ENCODE results near the gene EIF4G2. TPM values are rescaled to one million over a fixed set of nuclear protein-coding genes. Genes with fewer than 3 reads are reported as not detected.

Gene EIF4G2
- total RNA-seq, 1 experiment from 2014 or later: 999 TPM

DNA sequence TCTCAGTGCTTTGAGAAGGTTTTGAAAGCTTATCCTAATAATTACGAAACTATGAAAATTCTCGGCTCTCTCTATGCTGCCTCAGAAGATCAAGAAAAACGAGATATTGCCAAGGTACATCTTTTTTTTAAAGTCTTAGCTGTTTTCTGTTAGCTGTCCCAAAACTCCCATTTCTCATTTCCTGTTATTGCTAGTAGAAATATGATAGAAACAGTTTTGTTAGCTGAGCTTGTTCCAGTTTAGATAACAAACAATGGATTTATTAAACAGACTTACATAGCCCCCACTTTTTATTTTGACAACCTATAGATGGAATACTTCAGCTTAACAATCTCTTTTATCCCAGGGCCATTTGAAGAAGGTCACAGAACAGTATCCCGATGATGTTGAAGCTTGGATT is 45.0 kb downstream of the EIF4G2 start:
- no peak overlapping the region for H3K9ac ChIP-seq (ENCODE audit: low read length)
- POLR2A ChIA-PET (ENCODE audit: unreplicated experiment): no interaction called here
- no peaks in the 10 kb centered on the region for H3K27me3 ChIP-seq (ENCODE audit: low read length)
- H3F3A ChIP-seq (ENCODE audit: low read length, unreplicated experiment): no peaks in the 10 kb centered on the region
- no peak for ATAC-seq
- no peak for DNase-seq
- TF ChIP-seq EZH2phosphoT487 (IDR thresholded peaks at IDR 0.05; ENCODE audit: borderline replicate concordance, low read length): no peak
- no peak for TF ChIP-seq EZH2 (IDR thresholded peaks at IDR 0.05; ENCODE audit: low read length, unreplicated experiment)
- TF ChIP-seq, protein P1, sequence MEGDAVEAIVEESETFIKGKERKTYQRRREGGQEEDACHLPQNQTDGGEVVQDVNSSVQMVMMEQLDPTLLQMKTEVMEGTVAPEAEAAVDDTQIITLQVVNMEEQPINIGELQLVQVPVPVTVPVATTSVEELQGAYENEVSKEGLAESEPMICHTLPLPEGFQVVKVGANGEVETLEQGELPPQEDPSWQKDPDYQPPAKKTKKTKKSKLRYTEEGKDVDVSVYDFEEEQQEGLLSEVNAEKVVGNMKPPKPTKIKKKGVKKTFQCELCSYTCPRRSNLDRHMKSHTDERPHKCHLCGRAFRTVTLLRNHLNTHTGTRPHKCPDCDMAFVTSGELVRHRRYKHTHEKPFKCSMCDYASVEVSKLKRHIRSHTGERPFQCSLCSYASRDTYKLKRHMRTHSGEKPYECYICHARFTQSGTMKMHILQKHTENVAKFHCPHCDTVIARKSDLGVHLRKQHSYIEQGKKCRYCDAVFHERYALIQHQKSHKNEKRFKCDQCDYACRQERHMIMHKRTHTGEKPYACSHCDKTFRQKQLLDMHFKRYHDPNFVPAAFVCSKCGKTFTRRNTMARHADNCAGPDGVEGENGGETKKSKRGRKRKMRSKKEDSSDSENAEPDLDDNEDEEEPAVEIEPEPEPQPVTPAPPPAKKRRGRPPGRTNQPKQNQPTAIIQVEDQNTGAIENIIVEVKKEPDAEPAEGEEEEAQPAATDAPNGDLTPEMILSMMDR (conservative IDR thresholded peaks at IDR 0.05; ENCODE audit: low read depth, low read length): no peak
- H3K4me3 ChIP-seq (ENCODE audit: low read length): no peak overlapping the region
- no peaks in the 10 kb centered on the region for H4K20me1 ChIP-seq (ENCODE audit: low read length)
- intact Hi-C loops (cut with micrococcal nuclease): no loop called here
- H3K36me3 ChIP-seq (ENCODE audit: low read depth, low read length): peaks cover 41% of the 10 kb centered on the region
- no peaks in the 10 kb centered on the region for H3K9me3 ChIP-seq (ENCODE audit: low read length)
- no peaks in the 10 kb centered on the region for H3K79me2 ChIP-seq (ENCODE audit: low read length)
- H3K27ac ChIP-seq (ENCODE audit: low read length): no peak overlapping the region
- CTCF ChIA-PET: no interaction called here
- no peaks in the 10 kb centered on the region for H3K4me1 ChIP-seq (ENCODE audit: insufficient read depth, low read length)
- no TSS peak for BruUV-seq (replicated peaks)
- no peak overlapping the region for H3K4me2 ChIP-seq (ENCODE audit: low read length)
- H2AFZ ChIP-seq (ENCODE audit: low read length): no peak overlapping the region
- no peaks in the 10 kb centered on the region for H3K9me2 ChIP-seq (replicated peaks; ENCODE audit: low read length)

DNA sequence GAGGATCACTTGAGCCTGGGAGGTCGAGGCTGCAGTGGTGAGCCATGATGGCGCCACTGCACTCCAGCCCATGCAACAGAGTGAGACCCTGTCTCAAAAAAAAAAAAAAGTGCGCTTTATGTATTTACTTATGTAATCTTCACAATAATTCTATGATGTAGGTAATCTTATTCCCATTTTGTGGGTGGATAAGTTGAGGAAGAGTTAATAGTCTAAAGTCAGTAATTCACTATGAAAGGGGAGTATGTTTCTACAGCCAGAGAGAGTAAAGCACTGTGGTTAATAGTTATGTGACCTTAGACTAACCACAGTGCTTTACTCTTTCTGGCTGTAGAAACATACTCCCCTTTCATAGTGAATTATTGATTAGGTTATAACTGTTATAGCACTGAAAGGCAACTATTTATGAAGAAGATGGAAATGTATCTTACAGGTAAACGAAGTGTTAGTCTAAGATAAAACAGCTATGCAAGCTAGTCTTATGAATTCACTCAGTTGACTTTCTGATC is 45.8 kb downstream of the EIF4G2 start:
- H3K4me3 ChIP-seq (ENCODE audit: low read length): no peak overlapping the region

DNA sequence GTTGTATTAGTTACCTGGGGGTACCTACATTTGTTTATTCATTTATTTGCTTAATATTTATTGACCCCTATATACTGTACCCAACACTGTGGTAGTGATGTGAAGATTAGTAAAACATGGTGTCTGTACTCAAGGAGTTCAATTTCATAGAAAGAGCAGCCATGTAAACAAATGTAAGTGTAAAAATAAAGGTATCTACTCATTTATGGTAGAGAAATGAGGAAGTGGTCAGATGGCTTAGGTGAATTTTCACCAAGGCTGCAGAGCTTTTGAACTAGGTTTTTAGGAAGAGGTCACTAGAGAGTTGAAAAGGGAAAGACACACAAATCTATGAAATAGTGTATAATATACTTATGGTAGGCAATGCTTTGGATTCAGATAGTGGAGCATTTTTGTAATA is 46.5 kb downstream of the EIF4G2 start:
- Histone ChIP-seq H3K9ac (ENCODE audit: low read length) (no peak overlapping the region), H3K36me3 (ENCODE audit: low read depth, low read length) (peaks cover 46% of the 10 kb centered on the region), H3K4me2 (ENCODE audit: low read length) (no peak overlapping the region), H3K27me3 (ENCODE audit: low read length) (no peaks in the 10 kb centered on the region), H2AFZ (ENCODE audit: low read length) (no peak overlapping the region), H3K9me3 (ENCODE audit: low read length) (no peaks in the 10 kb centered on the region), H3K4me1 (ENCODE audit: insufficient read depth, low read length) (no peaks in the 10 kb centered on the region), H3F3A (ENCODE audit: low read length, unreplicated experiment) (no peaks in the 10 kb centered on the region), H4K20me1 (ENCODE audit: low read length) (no peaks in the 10 kb centered on the region), H3K79me2 (ENCODE audit: low read length) (no peaks in the 10 kb centered on the region), H3K4me3 (ENCODE audit: low read length) (no peak overlapping the region), H3K9me2 (replicated peaks; ENCODE audit: low read length) (no peaks in the 10 kb centered on the region), H3K27ac (ENCODE audit: low read length) (no peak overlapping the region)
- no peak for ATAC-seq
- intact Hi-C loops (cut with micrococcal nuclease): no loop called here
- TF ChIP-seq, protein P1 (conservative IDR thresholded peaks at IDR 0.05; ENCODE audit: low read depth, low read length): no peak
- TF ChIP-seq EZH2 (IDR thresholded peaks at IDR 0.05; ENCODE audit: low read length, unreplicated experiment): no peak
- no peak for TF ChIP-seq EZH2phosphoT487 (IDR thresholded peaks at IDR 0.05; ENCODE audit: borderline replicate concordance, low read length)
- no TSS peak for BruUV-seq (replicated peaks)
- CTCF ChIA-PET: no interaction called here
- no peak for DNase-seq
- POLR2A ChIA-PET (ENCODE audit: unreplicated experiment): no interaction called here

More for the DNA sequence above, 45.8 kb downstream of the EIF4G2 start:
- TF ChIP-seq, protein P1 (conservative IDR thresholded peaks at IDR 0.05; ENCODE audit: low read depth, low read length): no peak
- TF ChIP-seq EZH2phosphoT487 (IDR thresholded peaks at IDR 0.05; ENCODE audit: borderline replicate concordance, low read length) (no peak), EZH2 (IDR thresholded peaks at IDR 0.05; ENCODE audit: low read length, unreplicated experiment) (no peak)
- Histone ChIP-seq H3K36me3 (ENCODE audit: low read depth, low read length) (peaks cover 43% of the 10 kb centered on the region), H3K9ac (ENCODE audit: low read length) (no peak overlapping the region), H3K4me2 (ENCODE audit: low read length) (no peak overlapping the region), H3K27ac (ENCODE audit: low read length) (no peak overlapping the region), H3K27me3 (ENCODE audit: low read length) (no peaks in the 10 kb centered on the region), H3K79me2 (ENCODE audit: low read length) (no peaks in the 10 kb centered on the region), H4K20me1 (ENCODE audit: low read length) (no peaks in the 10 kb centered on the region), H2AFZ (ENCODE audit: low read length) (no peak overlapping the region), H3K9me3 (ENCODE audit: low read length) (no peaks in the 10 kb centered on the region), H3K4me1 (ENCODE audit: insufficient read depth, low read length) (no peaks in the 10 kb centered on the region), H3F3A (ENCODE audit: low read length, unreplicated experiment) (no peaks in the 10 kb centered on the region), H3K9me2 (replicated peaks; ENCODE audit: low read length) (no peaks in the 10 kb centered on the region)
- DNase-seq (no peak), ATAC-seq (no peak)
- BruUV-seq (replicated peaks): no TSS peak
- CTCF ChIA-PET: no interaction called here
- intact Hi-C loops (cut with micrococcal nuclease): no loop called here
- POLR2A ChIA-PET (ENCODE audit: unreplicated experiment): no interaction called here

All from PC-3 (cell line).